Measurements from ENCODE around the gene KRTAP12-2.

KRTAP12-2 gene, protein sequence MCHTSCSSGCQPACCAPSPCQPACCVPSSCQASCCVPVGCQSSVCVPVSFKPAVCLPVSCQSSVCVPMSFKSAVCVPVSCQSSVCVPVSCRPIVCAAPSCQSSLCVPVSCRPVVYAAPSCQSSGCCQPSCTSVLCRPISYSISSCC
- total RNA-seq, result 0 reads per million in 2 donors

DNA sequence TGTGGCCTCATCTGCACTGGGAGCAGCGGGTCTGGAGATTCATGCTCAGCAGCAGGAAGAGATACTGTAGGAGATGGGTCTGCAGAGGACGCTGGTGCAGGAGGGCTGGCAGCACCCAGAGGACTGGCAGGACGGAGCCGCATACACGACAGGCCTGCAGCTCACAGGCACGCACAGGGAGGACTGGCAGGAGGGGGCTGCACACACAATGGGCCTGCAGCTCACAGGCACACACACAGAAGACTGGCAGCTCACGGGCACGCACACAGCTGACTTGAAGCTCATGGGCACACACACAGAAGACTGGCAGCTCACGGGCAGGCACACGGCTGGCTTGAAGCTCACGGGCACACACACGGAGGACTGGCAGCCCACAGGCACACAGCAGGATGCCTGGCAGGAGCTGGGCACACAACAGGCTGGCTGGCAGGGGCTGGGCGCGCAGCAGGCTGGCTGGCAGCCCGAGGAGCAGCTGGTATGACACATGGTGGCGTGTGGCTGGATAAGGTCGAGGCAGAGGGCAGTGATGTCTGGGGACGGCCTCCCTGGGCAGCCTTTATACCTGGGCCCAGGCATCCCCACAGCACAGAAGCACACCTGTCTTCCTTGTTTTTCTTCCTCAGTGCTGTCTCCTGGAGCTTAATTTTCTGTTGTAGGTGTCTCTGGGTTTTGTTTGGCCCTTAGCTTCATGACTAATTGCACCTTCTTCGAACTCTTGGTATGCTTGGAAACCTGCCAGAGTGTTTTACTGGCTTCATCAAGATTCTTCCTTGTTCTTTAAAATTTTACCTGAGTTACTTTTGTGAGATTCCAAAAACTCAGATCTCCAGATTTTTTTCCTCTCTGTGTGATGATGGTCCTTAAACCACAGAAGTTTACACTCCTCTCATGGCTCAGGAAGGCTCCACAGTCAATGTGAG is at the start of gene KRTAP12-2:
Gene KRTAP12-2 (minus strand): TSS at position 527 of the 920 bp plus-strand sequence. CDS start 41 bp downstream, at position 486.
- DNase-seq, result no peak

DNA sequence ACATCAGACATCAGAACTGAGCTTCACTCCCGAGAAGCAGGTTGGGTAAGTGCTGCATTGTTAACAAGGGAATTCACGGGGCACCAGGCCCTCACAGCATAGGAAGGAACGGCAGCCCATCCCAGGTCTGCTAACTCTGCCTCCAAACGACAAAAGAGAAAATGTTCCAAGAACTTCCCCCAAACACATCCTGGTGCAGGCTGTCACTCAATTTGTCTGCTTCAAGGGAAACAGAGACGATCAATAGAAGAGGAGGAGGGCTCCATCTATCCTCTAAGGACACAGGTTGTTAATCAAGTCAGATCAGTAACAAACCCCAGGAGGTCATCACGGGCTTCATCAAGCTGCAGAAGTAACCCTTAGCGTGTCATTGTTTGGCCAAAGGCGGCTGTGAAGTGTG is 48.2 kb upstream of the KRTAP12-2 start:
- no peak for DNase-seq

- no peak for DNase-seq
Observed at GRCh38 chr21:44713846-44714245, 47.1 kb upstream of the KRTAP12-2 start.

GRCh38 chr21:44713130-44713529 is 46.4 kb upstream of the KRTAP12-2 start:
- DNase-seq, result no peak

GRCh38 chr21:44712203-44713028 is 45.7 kb upstream of the KRTAP12-2 start:
- DNase-seq, result no peak

DNA sequence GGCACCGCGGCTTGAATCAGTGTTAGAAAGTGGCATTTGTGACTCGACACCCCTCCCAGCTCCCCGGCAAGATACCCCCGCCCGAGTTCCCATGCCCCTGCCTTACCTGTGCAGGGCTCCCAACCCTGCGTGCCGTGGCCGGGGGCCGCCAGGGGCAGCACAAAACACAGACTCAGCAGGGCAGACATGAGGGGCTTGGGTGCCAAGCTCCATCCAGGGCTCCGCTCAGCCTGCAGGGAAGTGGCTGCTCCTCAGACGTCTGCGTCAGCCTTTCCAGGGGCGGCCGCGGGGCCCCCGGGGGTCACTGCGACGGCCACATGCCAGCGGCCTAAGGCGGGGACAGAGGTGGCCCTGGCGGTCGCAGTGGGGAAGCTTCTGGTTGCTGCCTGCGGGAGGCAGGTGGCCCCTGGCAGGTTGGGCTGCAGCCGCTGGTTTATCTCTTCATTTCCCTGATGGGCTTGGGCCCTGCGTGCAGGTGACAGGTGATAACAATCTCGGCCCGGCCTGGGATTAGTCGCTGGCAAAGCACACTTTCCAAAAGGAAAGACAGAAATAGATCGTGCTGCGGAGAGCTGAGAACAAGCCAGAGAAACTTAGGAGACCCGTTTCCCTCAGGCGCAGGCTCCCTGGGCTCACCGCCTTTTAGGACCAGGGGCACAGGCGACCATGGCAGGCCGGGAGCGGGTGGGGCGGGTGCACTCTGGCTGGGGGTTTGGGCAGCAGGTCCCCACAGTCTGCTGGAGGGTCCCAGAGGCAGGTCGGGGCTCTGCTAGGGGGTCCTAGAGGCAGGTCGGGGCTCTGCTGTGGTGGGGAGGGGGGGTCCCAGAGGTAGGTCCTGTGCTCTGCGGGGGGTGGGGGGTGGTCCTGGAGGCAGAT is 44.8 kb upstream of the KRTAP12-2 start, which contains the start of gene TSPEAR:
Gene TSPEAR (minus strand): TSS at position 246 of the 876 bp plus-strand sequence. CDS start 58 bp downstream, at position 188.
- no peak for DNase-seq

DNA sequence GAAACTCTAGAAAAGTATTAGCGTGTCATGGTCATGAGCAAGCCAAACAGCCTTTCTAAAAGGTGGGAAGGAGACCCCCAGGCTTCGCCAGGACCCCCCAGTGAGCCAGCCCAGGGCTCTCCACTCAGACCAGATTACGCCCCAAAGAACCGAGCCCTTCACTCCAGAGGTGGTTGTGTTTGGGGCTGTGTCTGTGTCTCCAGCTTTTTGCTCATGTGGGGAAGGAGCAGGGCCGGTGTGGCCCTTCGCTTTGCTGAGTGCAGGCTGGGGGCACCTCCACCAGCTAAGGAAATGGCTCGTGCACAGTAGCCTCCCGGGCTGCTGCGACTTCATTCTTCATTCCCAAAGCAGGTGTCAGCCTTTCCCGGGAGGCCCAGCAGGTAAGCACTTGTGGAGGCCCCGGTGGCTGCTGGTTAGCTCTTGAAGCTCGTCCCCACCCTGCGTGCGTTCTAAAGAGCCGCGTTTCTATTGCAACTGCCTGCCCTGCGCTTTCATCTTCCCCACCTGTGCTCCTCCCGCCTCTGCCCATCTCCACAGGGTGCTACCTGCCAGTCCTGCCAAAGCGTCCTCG is 44.1 kb upstream of the KRTAP12-2 start:
- DNase-seq, result no peak

DNA sequence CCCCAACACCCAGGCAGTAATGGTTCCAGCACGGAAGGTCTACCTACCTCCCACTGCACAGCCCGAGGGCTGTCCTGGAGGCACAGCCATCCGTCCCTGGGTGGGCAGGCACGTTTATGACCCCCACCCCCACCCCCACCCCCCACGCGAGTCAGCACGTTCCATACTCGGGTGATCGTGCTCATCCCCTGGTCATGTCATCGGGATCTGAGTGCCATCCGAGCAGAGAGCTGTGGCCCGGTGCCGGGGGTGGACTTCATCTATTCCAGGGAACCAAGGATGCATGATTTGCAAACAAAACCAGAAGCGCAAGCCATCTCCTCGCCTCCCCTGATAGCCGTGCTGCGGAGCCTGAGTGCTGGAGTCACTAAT is 43.6 kb upstream of the KRTAP12-2 start:
- DNase-seq, result no peak

GRCh38 chr21:44709426-44710293 is 42.9 kb upstream of the KRTAP12-2 start:
- no peak for DNase-seq

GRCh38 chr21:44708866-44709425 is 42.2 kb upstream of the KRTAP12-2 start:
- DNase-seq, result no peak

- no peak for DNase-seq
Observed at GRCh38 chr21:44708213-44708865, 41.6 kb upstream of the KRTAP12-2 start.

GRCh38 chr21:44706706-44707581 is 40.2 kb upstream of the KRTAP12-2 start:
- DNase-seq, result no peak

- no peak for DNase-seq
Observed at GRCh38 chr21:44706026-44706705, 39.4 kb upstream of the KRTAP12-2 start.

DNA sequence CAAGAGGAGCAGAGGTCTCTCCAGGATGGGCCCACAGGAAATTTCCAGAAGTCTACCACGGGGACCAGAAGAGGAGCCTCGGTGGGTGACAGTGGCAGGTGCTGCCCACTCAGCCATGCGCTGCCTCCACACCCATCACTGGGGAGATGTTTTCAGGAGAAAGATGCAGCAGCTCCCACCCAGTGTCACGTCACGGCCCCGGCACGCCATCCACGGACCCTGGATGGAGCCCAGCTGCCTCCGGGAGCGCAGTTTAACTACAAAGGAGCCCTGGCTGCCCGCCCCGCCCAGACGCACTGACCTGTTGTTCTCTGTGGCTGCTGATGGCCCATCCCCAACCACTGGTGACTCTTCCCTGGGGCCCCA is 37.9 kb upstream of the KRTAP12-2 start:
- DNase-seq, result no peak

DNA sequence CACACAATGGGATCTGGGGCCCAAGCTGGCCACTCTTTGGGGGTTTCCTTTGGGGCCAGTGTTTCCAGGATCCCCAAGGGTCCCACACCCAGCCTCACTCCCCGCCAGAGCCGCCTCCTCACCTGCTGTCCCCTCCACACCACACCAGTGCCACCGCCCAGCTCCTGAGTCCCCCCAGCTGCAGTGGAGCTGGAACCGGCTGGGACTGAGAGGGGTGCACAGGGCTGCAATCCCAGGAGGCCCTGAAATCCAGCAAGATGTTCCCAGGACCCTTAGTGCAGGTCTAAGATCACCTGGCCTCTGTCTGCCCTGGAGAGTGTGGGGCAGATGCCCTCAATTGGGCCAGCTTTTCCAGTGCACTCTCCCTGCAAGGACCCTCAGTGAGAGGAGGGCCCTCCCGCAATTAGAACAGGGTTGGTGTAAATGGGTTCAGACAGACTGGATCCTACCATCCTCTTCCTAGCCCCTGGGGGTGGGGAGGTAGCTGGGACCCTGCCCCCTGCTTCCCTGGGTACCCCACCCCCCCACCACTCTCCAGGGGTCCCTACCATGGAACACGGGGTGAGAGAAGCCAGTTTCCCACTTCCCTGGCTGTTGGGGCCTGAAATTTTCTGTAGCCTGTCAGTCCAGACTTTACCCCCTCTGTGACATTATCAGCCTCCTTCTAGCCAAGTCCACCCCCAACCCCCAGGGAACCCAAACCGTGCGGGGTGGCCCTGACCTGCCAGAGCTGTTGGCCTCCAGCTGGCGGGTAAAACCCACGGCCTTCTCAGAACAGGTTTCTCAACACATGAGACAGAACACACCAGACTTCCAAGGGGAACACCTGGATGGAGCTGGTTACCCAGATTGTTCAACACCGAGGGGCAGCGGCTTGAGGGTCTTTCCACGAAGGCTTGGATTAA is 37.3 kb upstream of the KRTAP12-2 start:
- DNase-seq, result no peak

DNA sequence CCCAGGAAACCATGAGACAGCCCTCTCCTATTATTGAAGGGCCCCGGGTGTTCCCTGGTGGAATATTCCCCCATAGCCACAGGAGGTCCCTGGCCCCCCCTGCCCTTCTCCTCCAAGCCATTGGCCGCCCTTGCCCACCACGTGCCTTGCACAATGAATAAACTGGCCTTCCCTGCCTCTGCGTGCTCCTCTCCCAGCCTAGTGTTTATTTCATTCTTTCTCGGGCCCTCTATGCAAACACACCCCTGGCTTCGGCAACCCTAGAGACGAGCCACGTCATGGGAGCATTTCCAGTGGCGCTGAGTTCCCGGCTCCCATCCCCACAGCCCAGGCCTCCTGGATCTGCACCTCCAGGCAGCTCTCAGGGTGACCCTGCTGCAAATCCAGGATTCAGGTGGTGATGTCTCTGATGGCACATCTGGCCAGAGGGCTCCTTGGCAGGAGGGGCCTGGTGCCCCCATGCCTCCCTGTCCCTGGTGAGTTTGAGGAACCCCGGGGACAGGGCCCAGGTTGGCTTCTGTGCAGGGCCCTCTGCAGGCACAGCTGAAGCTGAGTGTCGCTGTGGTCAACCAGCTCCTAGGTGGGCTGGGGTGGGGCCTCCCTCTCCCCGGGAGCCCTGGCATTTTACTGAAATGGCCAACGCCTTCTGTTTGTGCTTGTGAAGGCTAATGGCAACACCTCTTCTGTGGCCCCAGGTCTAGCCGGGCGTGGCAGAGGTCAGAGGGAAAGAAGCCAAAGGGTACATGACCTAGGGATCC is 36.4 kb upstream of the KRTAP12-2 start:
- no peak for DNase-seq

All from T-helper 2 cell (primary cell).